ENCODE results near the gene TPT1.

TPT1 gene

GRCh38 chr13:45332036-45332830, 8.8 kb downstream of the TPT1 start (continued):
- TF ChIP-seq ZNF561 (tag by site-specific recombination; IDR thresholded peaks at IDR 0.05; ENCODE audit: borderline replicate concordance) (no peak), ELK4 (IDR thresholded peaks at IDR 0.05; ENCODE audit: borderline replicate concordance, low read depth, low read length) (no peak), YY1 (tag by site-specific recombination; IDR thresholded peaks at IDR 0.05) (no peak), WT1 (tag by site-specific recombination; IDR thresholded peaks at IDR 0.05) (peak; percentile 43; the same call in 1 of the 2 replicates), ZNF785 (tag by site-specific recombination; IDR thresholded peaks at IDR 0.05) (no peak), INSM2 (tag by site-specific recombination; IDR thresholded peaks at IDR 0.05) (peak; percentile 60; the same call in 1 of the 2 replicates), ZBTB8A (tag by site-specific recombination; IDR thresholded peaks at IDR 0.05) (peak; percentile 18; the same call in 1 of the 2 replicates), ZNF660 (tag by site-specific recombination; IDR thresholded peaks at IDR 0.05) (no peak), KLF16 (tag by site-specific recombination; IDR thresholded peaks at IDR 0.05) (no peak), ZSCAN23 (tag by site-specific recombination; IDR thresholded peaks at IDR 0.05) (no peak), ZNF530 (tag by site-specific recombination; IDR thresholded peaks at IDR 0.05; ENCODE audit: low read depth) (no peak), ZFP3 (tag by site-specific recombination; IDR thresholded peaks at IDR 0.05; ENCODE audit: low read depth) (no peak), SCRT2 (tag by site-specific recombination; IDR thresholded peaks at IDR 0.05) (no peak), KLF8 (tag by site-specific recombination; IDR thresholded peaks at IDR 0.05) (peak; percentile 11; the same call in 1 of the 2 replicates), ZNF341 (tag by site-specific recombination; IDR thresholded peaks at IDR 0.05; ENCODE audit: low read depth) (no peak), ZFP69B (tag by site-specific recombination; IDR thresholded peaks at IDR 0.05) (no peak; the same call in none of the 2 replicates), OSR2 (tag by site-specific recombination; IDR thresholded peaks at IDR 0.05) (peak; percentile 69), OVOL3 (tag by site-specific recombination; IDR thresholded peaks at IDR 0.05) (no peak), ZNF777 (tag by site-specific recombination; IDR thresholded peaks at IDR 0.05; ENCODE audit: borderline replicate concordance) (no peak), SCRT1 (tag by site-specific recombination; IDR thresholded peaks at IDR 0.05; ENCODE audit: borderline replicate concordance) (no peak), RBAK (tag by site-specific recombination; IDR thresholded peaks at IDR 0.05) (no peak), ZNF280C (tag by site-specific recombination; IDR thresholded peaks at IDR 0.05) (no peak), ZNF558 (tag by site-specific recombination; IDR thresholded peaks at IDR 0.05) (no peak), ZBTB11 (tag by site-specific recombination; conservative IDR thresholded peaks at IDR 0.05; ENCODE audit: low read depth) (no peak), SP2 (tag by site-specific recombination; IDR thresholded peaks at IDR 0.05) (no peak), ZNF302 (tag by site-specific recombination; IDR thresholded peaks at IDR 0.05; ENCODE audit: low read depth) (no peak), ZNF560 (tag by site-specific recombination; IDR thresholded peaks at IDR 0.05; ENCODE audit: borderline replicate concordance) (no peak), ZNF639 (tag by site-specific recombination; IDR thresholded peaks at IDR 0.05) (peak; percentile 84; the same call in 1 of the 2 replicates), KLF17 (tag by site-specific recombination; IDR thresholded peaks at IDR 0.05) (peak; percentile 64; the same call in 1 of the 2 replicates), ZNF155 (tag by site-specific recombination; IDR thresholded peaks at IDR 0.05) (no peak)
